CD4-positive, alpha-beta T cell treated with Interleukin-15 for 1 hour (primary cell): ENCODE data around the gene DAAM1.

Source experiments
- DNase-seq: peaks from one replicate; pipeline ENCODE4 v3.0.0-alpha.2; 2020

The DAAM1 gene

GRCh38 chr14:59228421-59228820, 40.0 kb downstream of the DAAM1 start:
- no peak for DNase-seq

- DNase-seq, result no peak
Observed at GRCh38 chr14:59229653-59230406, 41.4 kb downstream of the DAAM1 start.

- DNase-seq, result no peak
Observed at GRCh38 chr14:59236195-59236594, 47.7 kb downstream of the DAAM1 start.

- DNase-seq, result no peak
Observed at GRCh38 chr14:59238216-59238615, 49.7 kb downstream of the DAAM1 start.

GRCh38 chr14:59239022-59239421, 50.6 kb downstream of the DAAM1 start:
- DNase-seq, result no peak

- no peak for DNase-seq
Observed at GRCh38 chr14:59240356-59240755, 51.9 kb downstream of the DAAM1 start.

- DNase-seq, result no peak
Observed at GRCh38 chr14:59241121-59241520, 52.7 kb downstream of the DAAM1 start.

GRCh38 chr14:59243174-59243573, 54.7 kb downstream of the DAAM1 start:
- DNase-seq, result no peak

GRCh38 chr14:59244581-59244980, 56.1 kb downstream of the DAAM1 start:
- DNase-seq, result no peak

GRCh38 chr14:59245809-59246295, 57.4 kb downstream of the DAAM1 start:
- DNase-seq, result no peak

GRCh38 chr14:59246566-59246965, 58.1 kb downstream of the DAAM1 start:
- DNase-seq, result no peak

- no peak for DNase-seq
Observed at GRCh38 chr14:59247801-59248584, 59.5 kb downstream of the DAAM1 start.

- no peak for DNase-seq
Observed at GRCh38 chr14:59249029-59249428, 60.6 kb downstream of the DAAM1 start.

- no peak for DNase-seq
Observed at GRCh38 chr14:59251811-59252771, 63.6 kb downstream of the DAAM1 start.

GRCh38 chr14:59252772-59253500, 64.5 kb downstream of the DAAM1 start:
- no peak for DNase-seq

- DNase-seq, result no peak
Observed at GRCh38 chr14:59253527-59253926, 65.1 kb downstream of the DAAM1 start.

GRCh38 chr14:59254146-59254910, 65.9 kb downstream of the DAAM1 start:
- no peak for DNase-seq

GRCh38 chr14:59254911-59255545, 66.6 kb downstream of the DAAM1 start:
- DNase-seq, result no peak

- no peak for DNase-seq
Observed at GRCh38 chr14:59256331-59256730, 67.9 kb downstream of the DAAM1 start.

- DNase-seq, result no peak
Observed at GRCh38 chr14:59261334-59261733, 72.9 kb downstream of the DAAM1 start.
